NCI-H2081 (cell line): ENCODE measurements around the gene SECTM1.
A peak's percentile ranks its signal among the peaks of the same experiment; 100 is the strongest.
"Not testable (repeated sequence)": the region's sequence is repeated elsewhere in the genome, so short reads cannot be mapped to it uniquely, and the experiment has no call there.

Experiments used
- DNase-seq, 2 experiments: peaks; one replicate each; lab custom pipeline; 2025; lab: John Stamatoyannopoulos, UW

Gene SECTM1

DNA sequence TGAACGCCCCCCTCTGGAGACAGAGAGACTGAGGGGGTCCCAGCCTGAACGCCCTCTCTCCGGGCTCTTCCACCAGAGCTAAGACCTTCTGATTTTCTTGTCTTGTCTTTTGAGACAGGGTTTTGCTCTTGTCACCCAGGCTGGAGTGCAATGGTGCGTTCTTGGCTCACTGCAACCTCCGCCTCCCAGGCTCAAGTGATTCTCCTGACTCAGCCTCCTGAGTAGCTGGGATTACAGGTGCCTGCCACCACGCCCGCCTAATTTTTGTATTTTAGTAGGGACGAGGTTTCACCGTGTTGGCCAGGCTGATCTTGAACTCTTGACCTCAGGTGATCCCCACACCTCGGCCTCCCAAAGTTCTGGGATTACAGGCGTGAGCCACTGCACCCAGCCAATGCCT is 14.4 kb upstream of the SECTM1 start:
- DNase-seq, result not testable (repeated sequence)

DNA sequence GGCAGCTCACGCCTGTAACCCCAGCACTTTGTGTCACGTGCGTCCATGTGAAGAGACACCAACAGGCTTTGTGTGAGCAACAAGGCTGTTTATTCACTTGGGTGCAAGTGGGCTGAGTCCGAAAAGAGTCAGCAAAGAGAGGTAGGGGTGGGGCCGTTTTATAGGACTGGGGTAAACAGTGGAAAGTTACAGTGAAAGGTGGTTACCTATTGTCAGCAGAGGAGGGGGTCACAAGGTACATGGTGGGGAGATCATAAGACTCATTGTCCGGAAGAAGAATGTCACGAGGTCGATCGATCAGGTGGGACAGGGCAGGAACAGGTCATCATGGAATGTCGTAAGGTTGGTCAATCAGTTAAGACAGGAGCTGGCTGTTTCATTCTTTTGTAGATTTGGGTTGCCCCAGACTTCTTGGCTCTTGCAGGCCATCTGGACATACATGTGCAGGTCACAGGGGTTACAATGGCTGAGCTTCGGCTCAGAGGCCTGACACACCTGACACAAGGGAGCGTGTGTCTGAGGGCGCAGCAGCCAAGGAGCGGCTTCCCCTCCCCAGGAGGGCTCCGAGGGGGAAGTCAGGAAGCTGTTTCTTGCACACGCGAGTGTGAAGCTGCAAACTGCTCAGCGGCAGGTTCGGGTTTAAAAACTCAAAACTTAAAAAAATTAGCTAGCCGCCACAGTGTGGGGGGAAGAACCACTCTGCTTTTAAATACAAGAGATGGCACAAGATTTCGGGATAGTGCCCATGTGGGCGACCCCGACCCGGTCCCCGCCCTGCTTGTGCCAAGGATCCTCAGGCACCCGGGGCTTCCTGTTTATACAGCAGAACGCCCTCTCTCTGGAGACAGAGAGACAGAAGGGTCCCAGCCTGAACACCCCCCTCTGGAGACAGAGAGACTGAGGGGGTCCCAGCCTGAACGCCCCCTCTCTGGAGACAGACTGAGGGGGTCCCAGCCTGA is 13.1 kb upstream of the SECTM1 start:
- no peak for DNase-seq

DNA sequence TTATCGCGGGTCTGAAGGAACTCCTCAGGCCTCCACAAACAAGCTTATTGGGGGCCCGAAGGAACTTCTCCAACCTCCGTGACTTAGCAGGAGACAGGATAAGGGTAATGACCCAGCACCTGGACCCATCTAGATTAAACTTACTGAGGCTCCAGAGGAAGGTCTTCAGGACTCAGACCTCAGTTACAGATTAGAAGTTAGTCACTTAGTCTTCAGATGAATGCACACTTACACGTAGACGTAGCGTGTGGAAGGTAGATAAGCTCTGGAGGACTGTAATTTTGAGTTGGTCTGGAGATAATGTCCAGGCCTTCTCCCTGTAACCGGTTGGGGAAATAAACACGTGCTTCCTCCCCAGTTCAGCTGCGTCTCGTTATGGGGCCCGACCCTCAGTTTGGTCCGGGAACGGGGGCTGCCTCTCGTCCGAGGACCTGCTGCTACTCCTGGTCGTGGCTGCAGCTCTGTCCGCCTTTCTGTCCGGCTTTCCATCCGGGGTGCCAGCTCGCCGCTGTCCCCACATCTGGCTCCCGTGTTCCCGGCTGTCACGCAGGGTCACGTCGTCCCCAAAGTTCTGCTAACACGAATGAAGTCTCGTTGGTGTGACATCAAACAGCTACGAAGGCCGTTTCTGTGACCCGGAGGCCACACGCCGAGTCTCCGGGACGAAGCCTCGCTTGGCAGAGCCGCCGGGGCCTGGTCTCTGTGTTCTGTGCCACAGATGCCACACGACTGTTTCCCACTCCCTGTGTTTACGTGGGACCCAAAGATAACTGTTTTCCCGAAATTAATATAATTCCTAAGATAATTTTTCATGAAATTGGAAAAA is 11.8 kb upstream of the SECTM1 start:
- DNase-seq, result no peak

DNA sequence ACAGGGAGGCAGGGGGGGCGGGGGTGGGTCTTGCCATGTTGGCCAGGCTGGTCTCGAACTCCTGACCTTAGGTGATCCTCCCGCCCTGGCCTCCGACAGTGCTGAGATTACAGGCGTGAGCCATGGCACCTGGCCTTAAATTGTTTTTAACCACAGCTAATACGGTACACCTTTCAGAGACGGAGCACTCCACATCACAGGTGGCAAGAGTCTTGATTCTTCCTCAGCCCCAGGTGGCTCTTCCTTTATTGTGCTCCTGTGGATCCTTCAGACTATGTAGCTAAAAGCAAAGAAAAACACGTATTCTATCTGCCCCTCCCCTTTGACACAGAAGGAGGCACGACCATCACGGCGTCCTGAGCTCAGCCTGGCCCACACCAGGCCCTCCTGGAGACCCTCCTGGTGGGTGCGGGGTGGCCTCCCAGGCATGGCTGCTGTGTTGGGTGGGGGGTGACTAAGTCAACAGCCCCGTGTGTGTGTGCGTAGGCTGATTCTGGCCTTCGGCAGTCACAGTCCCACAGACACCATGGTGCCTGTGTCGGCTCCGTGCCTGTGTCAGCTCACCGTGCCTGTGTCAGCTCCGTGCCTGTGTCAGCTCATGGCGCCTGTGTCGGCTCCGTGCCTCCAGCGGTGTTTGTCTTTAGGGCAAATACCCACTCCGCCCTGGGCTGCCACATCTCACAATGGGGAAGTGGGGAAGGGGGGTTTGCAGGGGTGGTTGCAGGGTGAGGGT is 10.8 kb upstream of the SECTM1 start:
- DNase-seq, result no peak

DNA sequence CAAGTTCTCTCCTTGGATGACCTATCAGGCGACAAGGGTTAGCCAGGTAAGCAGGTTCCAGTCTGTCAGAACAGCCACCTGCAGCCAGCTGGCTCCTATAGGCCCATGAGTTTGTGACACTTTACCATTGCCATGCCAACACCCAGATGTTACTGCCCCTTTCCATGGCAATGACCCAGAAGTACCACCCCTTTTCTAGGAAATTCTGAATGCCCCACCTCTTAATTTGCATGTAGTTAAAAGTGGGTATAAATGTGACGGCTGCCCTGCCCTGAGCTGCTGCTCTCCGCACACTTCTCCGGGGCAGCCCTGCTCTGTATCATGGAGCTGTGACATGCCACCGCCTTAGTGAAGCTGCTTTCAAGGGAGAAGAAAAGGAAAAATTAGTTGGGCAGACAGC is 10.0 kb upstream of the SECTM1 start:
- DNase-seq, result peak in 1 of 2 experiments; percentile 21

DNA sequence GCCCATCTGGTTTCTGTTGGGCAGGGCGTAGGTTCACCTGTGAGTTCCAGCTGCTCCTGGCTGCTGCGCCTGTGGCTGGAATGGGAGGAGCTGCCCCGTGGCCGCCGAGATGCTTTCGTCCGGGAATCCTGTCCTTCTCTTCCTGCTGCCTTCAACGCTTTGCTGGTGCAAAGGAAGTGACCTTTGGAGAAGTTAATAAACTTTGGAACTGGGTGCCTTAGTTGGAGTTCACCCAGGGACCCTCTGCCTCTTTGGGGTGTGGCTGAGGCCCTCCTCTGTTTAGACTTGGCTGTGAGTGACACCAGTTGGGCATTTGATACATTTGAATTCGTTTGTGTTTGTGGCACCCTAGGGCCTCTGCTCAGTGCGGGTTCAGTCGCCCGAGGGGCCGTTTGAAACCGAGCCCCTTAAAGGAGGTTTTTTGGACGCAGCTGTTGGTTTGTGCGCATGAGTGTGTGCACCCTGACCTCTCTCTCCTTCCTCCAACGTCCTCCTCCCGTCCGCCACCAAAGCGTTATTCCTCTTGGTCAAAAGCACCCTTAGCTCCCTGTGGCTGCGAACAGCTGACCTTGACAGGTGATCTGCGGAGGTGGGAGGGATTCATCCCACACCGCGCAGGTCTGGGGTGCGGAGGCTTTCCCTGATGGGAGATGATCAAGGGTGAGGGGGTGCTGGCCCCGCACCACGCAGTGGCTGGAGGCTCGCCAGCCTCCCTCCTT is 9.0 kb upstream of the SECTM1 start:
- no peak for DNase-seq

DNA sequence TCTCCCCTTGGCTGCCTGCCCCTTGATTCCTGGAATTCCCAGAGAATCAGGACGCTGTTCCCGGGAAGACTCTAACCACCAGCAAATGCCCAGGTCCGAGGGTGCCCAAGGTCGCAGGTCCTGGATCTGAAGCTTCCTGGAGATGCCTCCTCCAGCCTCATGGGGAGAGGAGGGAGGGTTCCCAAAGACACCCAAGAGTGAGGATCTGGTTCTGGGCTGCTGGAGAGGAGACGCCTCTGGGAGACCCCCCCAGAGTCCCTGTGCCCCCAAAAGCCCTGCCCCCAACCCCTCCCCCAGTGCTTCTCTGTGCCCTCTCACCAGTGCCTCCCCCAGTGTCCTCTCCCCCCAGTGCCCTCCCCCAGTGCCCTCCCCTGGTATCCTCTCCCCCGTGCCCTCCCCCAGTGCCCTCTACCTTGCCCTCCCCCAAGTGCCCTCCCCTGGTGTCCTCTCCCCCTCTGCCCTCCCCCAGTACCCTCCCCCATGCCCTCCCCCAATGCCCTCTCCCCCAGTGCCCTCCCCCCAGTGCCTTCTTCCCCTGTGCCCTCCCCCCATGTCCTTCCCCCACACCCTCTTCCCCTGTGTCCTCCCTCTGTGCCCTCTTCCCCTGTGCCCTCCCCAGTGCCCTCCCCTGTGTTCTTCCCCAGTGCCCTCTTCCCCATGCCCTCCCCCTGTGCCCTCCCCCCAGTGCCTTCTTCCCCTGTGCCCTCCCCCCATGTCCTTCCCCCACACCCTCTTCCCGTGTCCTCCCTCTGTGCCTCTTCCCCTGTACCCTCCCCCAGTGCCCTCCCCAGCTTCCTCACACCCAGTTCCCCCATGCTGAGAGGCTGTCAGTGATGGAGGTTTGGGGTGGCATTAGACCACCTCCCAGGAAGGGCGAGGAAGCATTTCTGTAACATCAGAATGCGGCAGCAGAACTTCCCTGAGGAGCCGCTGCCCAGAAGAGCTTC is 6.3 kb upstream of the SECTM1 start:
- DNase-seq, result no peak

DNA sequence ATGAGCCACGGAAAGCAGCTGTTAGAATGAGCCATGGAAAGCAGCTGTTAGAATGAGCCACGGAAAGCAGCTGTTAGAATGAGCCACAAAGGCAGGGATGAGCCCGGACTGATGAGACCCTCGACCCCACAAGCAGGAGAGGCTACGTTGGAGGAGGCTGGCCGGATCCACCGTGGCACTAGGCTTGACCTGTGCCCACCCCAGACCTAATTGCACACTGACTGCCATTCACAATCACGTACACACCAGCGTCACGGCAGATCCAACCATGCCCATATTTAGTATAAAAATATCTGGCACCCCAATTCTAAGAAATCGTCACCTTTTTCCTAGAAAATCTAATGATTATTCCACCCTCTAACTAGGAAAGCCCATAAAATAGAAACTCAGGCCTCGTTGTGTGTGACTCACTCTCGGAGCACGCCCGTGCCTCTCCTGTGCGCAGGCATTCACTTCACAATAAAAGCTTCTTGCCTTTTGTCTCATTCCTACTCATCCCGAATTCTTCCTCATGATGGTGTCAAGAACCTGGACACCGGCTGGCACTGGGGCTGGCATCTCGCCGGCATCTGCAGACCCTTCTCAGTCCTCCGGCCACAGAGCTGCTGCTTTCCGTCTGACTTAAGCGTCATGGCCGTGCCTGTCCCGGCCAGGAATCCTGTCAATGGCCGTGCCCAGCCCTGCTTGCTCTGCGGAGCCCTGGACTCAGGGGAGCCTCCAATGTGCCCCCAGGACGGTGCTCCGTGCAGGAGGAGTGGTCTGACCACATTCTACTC is 5.5 kb upstream of the SECTM1 start:
- DNase-seq, result no peak

DNA sequence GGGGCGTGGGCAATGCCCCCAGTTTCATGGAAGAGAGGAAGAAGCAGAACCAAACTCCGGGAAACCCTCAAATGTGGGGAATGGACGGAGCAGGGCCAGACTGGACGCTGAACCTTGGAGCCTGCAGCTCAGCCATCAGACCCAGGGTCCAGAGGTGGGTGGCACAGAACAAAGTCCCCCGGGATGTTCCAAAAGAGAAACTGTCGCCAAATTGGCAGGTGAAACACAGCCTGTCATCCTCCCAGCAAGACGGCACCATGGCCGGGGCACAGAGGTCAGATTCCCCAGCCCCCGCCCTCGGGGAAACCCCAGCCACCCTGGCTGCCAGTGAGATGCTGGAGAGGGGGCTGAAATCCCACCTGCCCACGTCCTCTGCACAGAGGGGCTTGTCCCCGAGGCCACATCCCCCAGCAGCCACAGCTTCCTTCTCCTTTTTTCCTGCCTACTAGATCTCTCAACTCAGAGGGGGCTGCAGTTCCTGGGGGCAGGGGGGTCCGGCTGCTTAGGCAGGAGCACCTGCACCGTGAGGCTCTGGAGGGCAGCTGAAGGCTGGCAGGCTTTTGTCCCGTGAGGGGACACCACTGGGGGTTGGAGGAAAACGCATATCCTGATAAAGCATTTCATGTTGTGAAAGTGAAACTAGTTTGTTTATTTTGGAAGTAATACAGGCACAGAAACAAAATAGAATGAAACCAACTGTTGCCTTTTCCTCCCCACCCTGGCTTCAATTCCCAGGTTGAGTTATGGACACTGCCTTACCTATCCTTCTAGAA is 1.2 kb upstream of the SECTM1 start:
- no peak for DNase-seq

DNA sequence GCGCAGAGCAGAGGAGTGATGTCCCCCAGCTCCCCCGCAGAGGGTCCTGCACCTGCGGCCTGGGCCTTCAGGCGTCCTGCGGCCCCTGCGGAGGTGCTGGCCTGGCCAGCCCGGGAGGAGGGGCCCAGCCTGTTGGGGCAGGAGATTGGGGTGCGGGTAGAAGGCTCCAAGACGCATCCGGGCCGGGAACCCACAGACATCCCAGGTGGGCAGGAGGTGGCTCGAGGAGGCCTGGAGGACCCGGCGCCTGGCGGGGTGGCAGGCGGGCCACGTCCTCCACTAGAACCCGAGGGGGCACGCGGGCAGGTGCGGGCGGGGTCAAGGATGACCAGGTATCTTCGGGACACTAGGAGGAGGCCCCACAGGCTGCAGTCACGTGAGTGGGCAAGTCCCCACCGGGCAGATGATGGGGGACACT is 647 bp upstream of the SECTM1 start:
- DNase-seq, result no peak

DNA sequence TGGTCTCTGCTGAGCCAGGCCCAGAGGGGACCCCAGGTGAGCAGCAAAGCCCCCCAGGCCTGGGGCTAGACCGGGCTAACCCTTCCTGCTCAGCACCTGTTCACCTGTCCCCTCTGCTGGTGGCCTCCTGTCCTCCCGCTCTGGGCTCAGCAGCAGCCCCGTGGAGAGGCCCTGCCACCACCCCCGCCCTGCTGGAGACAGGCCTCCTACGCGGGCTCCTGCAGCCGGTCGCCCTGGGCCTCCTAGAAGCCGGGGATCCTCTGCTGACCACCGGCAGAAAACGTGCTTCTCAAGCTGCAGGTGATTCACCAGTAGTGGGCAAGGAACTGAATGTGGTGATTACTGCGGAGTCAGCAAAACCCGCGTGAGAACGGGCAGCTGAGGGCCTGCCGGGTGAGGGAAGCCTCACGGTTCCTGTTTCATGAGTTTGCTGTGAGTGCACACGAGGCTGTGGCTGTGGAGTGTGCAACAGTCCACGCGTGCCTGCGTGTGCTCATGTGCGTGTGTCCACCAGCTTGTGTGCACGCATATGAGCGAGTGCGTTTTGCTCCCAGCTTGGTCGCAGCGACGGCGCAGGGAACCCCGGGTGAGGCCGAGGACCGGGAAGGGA is 792 bp downstream of the SECTM1 start:
- DNase-seq, result peak in 1 of 2 experiments; percentile 46

DNA sequence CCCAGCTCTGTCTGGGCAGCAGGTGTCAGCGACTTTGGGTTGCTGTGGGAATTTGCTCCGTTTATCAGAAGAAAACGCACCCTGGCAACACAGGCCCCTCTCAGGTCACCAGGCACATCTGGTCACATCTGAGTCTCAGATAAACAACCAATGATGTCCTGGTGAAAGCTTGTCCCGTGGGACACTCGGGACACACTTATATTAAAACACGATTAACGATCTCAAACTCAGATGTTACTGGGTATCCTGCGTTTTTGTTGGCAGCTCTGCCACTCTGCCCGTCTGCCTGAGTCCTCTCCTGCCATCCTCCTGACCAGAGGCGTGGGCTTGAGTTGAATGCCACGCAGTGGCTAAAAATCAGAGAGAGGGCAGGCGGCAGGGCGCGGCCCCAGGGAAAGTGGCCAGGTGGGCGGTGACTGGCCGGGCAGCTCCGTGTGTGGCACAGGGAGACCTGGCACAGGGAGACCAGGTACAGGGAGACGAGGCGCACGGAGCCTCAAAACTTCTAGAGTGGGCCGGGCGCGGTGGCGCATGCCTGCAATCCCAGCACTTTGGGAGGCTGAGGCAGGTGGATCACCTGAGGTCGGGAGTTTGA is 2.1 kb downstream of the SECTM1 start:
- DNase-seq, result no peak

DNA sequence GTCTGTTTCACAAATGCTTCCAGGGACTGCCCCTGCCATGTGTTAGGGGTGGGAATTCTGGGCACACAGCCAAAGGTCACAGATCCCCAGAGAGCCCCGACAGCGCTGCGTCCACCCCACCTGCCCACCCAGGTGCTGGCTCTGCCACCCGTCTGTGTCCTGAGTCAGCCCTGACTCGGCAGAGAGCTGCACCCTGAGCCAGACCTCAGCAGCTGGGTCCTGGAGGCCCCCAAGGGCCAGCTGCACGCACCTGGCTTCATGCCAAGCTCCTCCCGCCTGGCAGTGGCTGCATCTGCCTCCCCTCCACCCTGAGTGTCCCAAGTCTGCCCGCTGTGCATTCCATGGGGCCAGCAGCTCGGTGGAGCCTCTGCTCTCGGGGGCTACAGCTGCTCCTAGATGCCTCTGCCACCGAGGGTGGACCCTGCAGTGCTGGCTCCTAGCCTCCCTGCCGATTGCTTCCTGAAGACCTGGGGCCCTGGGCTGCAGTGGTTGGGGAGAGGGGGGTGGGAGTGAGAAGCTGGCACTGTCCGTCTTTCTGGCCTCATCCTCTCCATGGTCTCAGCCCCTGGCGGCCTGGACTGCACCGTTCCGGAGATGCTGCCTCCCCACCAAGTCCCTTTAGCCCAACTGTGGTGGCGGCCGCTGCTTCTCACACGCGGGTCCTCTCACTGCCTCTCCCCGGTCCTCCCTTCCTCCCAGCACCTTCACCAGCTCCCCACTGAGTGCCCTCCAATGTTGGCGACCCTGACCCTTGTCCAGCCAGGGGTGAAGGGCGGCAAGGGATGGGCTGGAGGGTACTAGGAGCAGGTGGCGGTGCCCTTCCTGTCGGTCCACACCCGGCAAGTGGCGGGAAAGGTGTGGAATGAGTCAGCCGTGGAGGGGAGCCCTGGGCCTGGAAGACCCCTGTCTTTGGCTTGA is 3.0 kb downstream of the SECTM1 start:
- peak; percentile 88 to 95 for DNase-seq

DNA sequence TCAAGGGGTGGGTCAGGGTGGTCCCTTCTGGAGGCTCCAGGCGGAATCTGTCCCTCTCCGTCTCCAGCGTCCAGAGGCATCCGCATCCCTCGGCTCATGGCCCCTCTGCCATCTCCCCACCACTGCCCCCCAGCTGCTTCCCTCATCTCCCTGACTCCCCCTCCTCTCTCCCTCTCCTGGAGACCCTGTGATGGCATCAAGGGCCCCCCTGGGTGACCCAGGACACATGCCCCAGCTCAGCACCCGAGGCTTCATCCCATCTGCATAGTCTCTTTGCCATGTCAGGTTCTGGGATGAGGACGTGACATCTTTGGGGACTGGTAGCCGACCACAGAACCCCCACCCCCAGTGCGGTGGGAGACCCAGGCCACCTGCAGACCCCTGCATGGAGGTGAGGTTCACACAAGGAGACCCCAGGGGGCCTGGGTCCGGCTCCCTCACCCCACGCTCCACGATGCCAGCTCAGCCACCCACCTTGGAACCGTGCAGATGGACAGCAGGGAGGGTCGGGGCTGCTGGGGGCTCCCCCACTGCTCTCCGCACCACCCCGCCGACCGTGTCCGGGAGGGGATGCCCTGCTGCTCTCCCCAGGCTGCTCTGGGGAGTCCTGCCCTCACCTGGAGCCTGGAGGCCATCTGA is 3.8 kb downstream of the SECTM1 start:
- no peak for DNase-seq

DNA sequence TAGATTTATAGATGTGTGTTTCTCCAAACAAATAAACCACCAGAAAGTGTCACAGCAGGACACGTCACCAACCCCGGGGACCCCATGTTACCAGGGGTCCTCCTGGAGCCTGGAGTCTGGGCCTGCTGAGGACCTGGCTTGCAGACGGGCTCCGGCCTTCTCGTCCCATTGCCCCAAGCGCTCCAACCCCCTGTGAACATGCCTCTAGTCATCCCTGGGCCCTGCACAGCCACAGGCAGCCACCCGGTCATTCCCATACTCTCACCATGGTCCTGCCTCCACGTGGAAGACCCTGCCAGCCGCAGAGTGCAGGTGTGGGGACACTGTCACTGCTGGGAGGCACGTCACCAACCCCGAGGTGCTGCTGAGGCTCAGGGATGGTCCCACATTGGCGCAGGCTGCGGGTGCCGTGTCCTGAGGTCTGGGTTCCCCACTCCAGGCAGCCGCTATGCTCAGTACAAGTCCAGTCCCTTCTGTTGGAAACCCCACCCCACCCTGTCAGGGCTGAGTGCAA is 4.5 kb downstream of the SECTM1 start:
- DNase-seq, result no peak
